SHP77 (cell line): ENCODE measurements around the gene RNF14.

ENCODE experiments used
- DNase-seq, 2 experiments: peaks; one replicate each; lab custom pipeline; 2025; lab: John Stamatoyannopoulos, UW

RNF14 gene

GRCh38 chr5:141976176-141976575 lies 7.3 kb downstream of the RNF14 start:
- DNase-seq = no peak

GRCh38 chr5:141978389-141978788 lies 9.5 kb downstream of the RNF14 start:
- DNase-seq = no peak

- no peak for DNase-seq
Observed at GRCh38 chr5:141982626-141983025, 13.7 kb downstream of the RNF14 start.

- DNase-seq = no peak
Observed at GRCh38 chr5:141986072-141986471, 17.2 kb downstream of the RNF14 start.

- no peak for DNase-seq
Observed at GRCh38 chr5:141989720-141990119, 20.8 kb downstream of the RNF14 start.

- peak; percentile 38 to 45 for DNase-seq
Observed at GRCh38 chr5:141992349-141992963, 23.6 kb downstream of the RNF14 start.

GRCh38 chr5:141994511-141995136 lies 25.7 kb downstream of the RNF14 start:
- no peak for DNase-seq

GRCh38 chr5:141995656-141996055 lies 26.8 kb downstream of the RNF14 start:
- DNase-seq = no peak

GRCh38 chr5:141997358-141997960 lies 28.6 kb downstream of the RNF14 start:
- DNase-seq = no peak

- DNase-seq = no peak
Observed at GRCh38 chr5:142000173-142000572, 31.3 kb downstream of the RNF14 start.

GRCh38 chr5:142000704-142001484 lies 32.0 kb downstream of the RNF14 start:
- DNase-seq = no peak

- DNase-seq = no peak
Observed at GRCh38 chr5:142003266-142003800, 34.4 kb downstream of the RNF14 start.

- no peak for DNase-seq
Observed at GRCh38 chr5:142006363-142007236, 37.7 kb downstream of the RNF14 start.

GRCh38 chr5:142007237-142007544 lies 38.3 kb downstream of the RNF14 start:
- DNase-seq = no peak

GRCh38 chr5:142008813-142009212 lies 39.9 kb downstream of the RNF14 start:
- no peak for DNase-seq

- no peak for DNase-seq
Observed at GRCh38 chr5:142009886-142010285, 41.0 kb downstream of the RNF14 start.

- DNase-seq = no peak
Observed at GRCh38 chr5:142011572-142012185, 42.8 kb downstream of the RNF14 start.

GRCh38 chr5:142012186-142012785 lies 43.4 kb downstream of the RNF14 start:
- DNase-seq = peak; percentile 16 to 47

- DNase-seq = peak; percentile 41 to 68
Observed at GRCh38 chr5:142012792-142013388, 44.0 kb downstream of the RNF14 start, which contains the start of gene GNPDA1. Gene GNPDA1 (minus strand): TSS chr5:142013027. CDS start chr5:142012035, 992 bp downstream.
